NT2/D1 (cell line): ENCODE data around the gene EPHB2.
A peak's percentile ranks its signal among the peaks of the same experiment; 100 is the strongest.

ENCODE experiments used
- DNase-seq: peaks from one replicate; pipeline ENCODE4 v3.0.0-alpha.2; 2011; ENCODE audit warnings: low read depth, low spot score
- H3K27me3 ChIP-seq: 2 replicates; pipeline ENCODE4 v1.6.0; 2011; ENCODE audit warnings: mild to moderate bottlenecking; ENCODE audit not compliant: insufficient read length, insufficient read depth
- H3K36me3 ChIP-seq: 2 replicates; pipeline ENCODE4 v1.6.1; 2011; ENCODE audit warnings: mild to moderate bottlenecking, low read length, mixed read lengths; ENCODE audit not compliant: insufficient read depth, insufficient read length
- H3K4me1 ChIP-seq: 2 replicates; pipeline ENCODE4 v1.5.1; 2011; ENCODE audit not compliant: insufficient read depth, insufficient read length
- H3K4me3 ChIP-seq: 2 replicates; pipeline ENCODE4 v1.5.1; 2011; ENCODE audit warnings: low read depth; ENCODE audit not compliant: insufficient read length
- H3K9ac ChIP-seq: 2 replicates; pipeline ENCODE4 v1.6.0; 2011; ENCODE audit warnings: low read depth; ENCODE audit not compliant: insufficient read length
- H3K9me3 ChIP-seq: 2 replicates; pipeline ENCODE4 v1.5.1; 2011; ENCODE audit warnings: mild to moderate bottlenecking, low read length; ENCODE audit not compliant: insufficient read depth
- SUZ12 ChIP-seq: IDR thresholded peaks from 2 replicates; pipeline ENCODE4 v1.6.1; 2011; ENCODE audit not compliant: insufficient read length, insufficient read depth; ENCODE audit errors: extremely low read depth
- YY1 ChIP-seq: IDR thresholded peaks from 2 replicates; pipeline ENCODE4 v1.6.1; 2011; ENCODE audit not compliant: insufficient read length, insufficient read depth
- ZNF274 ChIP-seq: IDR thresholded peaks from 2 replicates; pipeline ENCODE4 v1.6.1; 2011; ENCODE audit warnings: mild to moderate bottlenecking, low read depth, low read length

Gene EPHB2

DNA sequence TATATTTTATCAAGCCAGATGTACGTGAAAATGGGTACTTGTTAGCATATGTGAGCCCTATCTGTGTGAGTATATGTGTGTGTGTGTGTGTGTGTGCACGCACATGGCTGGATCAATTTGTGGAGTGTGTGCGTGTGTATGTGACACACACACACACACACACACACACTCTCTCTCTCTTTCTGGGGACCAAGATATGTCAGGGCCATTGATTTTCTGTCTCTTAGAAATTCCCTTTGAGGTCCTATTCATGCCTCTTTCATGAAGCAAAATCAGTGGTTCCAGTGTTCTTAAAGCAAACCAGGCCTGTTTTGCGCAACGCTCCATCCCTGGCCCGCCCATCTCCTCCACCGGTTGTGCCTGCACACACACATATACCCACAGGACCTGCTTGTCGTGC lies 90.0 kb downstream of the EPHB2 start:
- no peaks in the 10 kb centered on the region for H3K9me3 ChIP-seq
- TF ChIP-seq SUZ12: no peak
- TF ChIP-seq ZNF274: no peak
- TF ChIP-seq YY1: no peak
- H3K4me3 ChIP-seq: no peak overlapping the region
- DNase-seq: no peak
- H3K9ac ChIP-seq: no peak overlapping the region
- H3K4me1 ChIP-seq: peaks cover 15% of the 10 kb centered on the region
- H3K27me3 ChIP-seq: no peaks in the 10 kb centered on the region
- H3K36me3 ChIP-seq: no peaks in the 10 kb centered on the region

DNA sequence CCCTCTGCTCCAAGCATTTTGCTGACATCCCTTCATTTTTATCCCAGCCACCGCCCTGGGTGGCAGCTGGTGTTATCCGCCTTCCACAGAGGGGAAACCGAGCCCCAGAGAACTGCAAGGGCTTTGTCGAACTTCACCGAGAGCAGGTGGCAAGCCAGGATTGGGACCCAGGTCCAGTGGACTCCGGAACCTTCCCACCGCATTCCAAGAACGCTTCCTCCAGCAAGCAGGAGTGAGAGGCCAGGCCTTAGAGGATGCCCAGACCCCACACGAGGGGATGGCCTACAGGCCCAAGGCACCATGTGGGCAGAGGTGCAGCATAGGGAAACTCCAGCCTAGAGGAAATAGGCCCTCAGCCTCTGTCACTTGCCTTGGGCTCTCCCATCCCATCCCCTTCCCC lies 90.7 kb downstream of the EPHB2 start:
- H3K27me3 ChIP-seq: no peaks in the 10 kb centered on the region
- H3K36me3 ChIP-seq: no peaks in the 10 kb centered on the region
- H3K4me3 ChIP-seq: no peak overlapping the region
- H3K9me3 ChIP-seq: no peaks in the 10 kb centered on the region
- TF ChIP-seq SUZ12 (no peak), YY1 (no peak), ZNF274 (no peak)
- DNase-seq: no peak
- H3K9ac ChIP-seq: no peak overlapping the region
- peaks cover 19% of the 10 kb centered on the region for H3K4me1 ChIP-seq

DNA sequence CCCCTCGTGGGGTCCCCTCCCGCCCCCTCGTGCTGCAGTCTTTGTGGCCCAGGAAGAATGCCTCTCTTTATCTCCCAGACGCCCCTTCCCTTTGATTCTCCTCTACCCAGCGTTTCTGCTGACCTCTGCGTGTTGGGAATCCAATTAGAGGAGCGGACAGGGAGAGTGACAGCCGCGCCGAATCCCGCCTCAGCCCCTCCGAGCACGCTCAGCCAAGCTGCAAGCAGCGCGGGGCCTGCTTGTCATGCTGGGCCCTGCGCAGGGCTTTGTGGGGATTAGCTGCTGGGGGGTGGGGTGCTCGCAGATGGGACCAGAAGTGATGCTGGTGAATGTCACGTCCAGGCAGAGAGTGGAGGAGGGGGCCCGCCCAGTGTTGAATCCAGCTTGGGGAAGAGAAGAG lies 91.1 kb downstream of the EPHB2 start:
- no peak overlapping the region for H3K4me3 ChIP-seq
- TF ChIP-seq SUZ12: no peak
- TF ChIP-seq YY1: no peak
- TF ChIP-seq ZNF274: no peak
- peaks cover 18% of the 10 kb centered on the region for H3K4me1 ChIP-seq
- H3K9me3 ChIP-seq: no peaks in the 10 kb centered on the region
- DNase-seq: no peak
- H3K36me3 ChIP-seq: no peaks in the 10 kb centered on the region
- no peaks in the 10 kb centered on the region for H3K27me3 ChIP-seq
- no peak overlapping the region for H3K9ac ChIP-seq

DNA sequence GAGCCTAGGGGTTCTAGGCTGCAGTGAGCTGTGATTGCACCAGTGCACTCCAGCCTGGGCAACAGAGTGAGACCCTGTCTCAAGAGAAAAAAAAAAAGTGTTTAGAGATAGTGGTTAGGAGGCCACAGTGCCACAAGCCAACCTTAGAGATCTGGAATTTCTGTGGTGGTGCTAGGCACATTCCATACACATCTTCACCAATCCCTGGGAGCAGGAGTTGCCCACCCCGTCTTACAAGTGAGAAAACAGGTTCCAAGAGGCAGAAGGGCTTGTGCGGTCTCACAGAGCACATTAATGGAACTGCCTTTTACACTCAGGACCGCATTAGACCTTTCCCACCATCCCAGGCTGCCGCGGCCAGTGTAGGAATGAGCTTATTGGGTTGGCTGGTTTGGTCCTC lies 93.2 kb downstream of the EPHB2 start:
- Histone ChIP-seq H3K9me3 (no peaks in the 10 kb centered on the region), H3K27me3 (no peaks in the 10 kb centered on the region), H3K4me3 (no peak overlapping the region), H3K36me3 (no peaks in the 10 kb centered on the region), H3K4me1 (peaks cover 18% of the 10 kb centered on the region), H3K9ac (no peak overlapping the region)
- no peak for TF ChIP-seq SUZ12
- TF ChIP-seq ZNF274: no peak
- no peak for TF ChIP-seq YY1
- no peak for DNase-seq

DNA sequence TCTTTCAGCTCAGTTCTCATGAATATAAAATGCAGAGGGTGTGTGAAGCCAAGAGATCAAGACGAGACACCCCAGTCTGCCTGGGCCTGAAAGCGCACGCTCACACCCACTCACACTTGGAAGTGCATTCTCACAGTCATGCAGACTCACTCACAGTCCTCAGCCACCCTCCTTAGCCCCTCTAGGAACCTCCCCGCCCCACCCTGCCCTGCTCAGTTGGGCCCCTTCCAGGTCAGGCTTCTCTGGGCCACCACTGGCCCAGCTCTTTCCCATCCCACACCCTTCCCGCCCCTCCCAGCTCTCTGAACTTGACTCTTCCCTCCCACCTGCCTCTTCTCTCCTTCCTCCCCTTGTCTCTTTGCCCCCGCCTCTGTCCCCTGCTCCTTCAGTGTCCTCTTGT lies 93.8 kb downstream of the EPHB2 start:
- no peaks in the 10 kb centered on the region for H3K36me3 ChIP-seq
- H3K4me1 ChIP-seq: peaks cover 18% of the 10 kb centered on the region
- no peak for DNase-seq
- H3K27me3 ChIP-seq: no peaks in the 10 kb centered on the region
- no peak overlapping the region for H3K4me3 ChIP-seq
- H3K9me3 ChIP-seq: no peaks in the 10 kb centered on the region
- TF ChIP-seq YY1: no peak
- no peak for TF ChIP-seq ZNF274
- no peak for TF ChIP-seq SUZ12
- no peak overlapping the region for H3K9ac ChIP-seq

DNA sequence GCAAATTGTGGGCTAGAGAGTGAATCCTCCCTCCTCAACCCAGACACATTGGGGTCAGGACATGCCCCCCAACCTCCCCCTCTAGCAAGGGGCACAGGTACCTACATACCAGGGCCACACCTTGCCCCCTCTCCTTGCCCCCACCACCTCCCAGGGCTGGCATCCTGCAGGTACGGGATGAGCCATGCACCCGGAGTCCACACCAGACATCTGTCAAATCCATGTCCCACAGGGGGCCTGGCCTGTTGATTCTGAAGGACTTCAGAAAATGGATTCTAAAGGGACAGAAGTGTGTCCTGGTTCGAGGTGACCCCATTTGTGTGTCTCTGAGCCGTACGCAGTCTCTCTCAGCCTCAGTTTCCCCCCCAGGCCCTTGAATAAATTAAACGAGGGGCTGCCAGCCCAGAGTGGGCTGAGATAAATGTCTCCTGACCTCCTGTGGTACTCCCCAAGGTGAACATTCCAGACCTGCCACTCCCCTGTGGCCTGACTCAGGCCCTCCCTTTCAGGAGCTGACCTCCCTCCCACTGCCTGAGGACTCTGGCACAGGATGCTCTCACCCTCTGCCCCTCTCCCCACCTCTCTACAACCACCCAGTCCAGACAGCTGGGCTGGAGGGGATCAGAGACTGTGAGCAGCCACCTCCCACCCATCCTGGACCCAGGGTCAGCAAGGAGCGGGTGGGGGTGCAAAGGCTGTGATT lies 94.5 kb downstream of the EPHB2 start:
- no peak for DNase-seq
- TF ChIP-seq SUZ12 (no peak), YY1 (no peak), ZNF274 (no peak)
- no peak overlapping the region for H3K4me3 ChIP-seq
- H3K9ac ChIP-seq: peak overlapping the region; percentile 42
- H3K36me3 ChIP-seq: no peaks in the 10 kb centered on the region
- peaks cover 15% of the 10 kb centered on the region for H3K4me1 ChIP-seq
- no peaks in the 10 kb centered on the region for H3K9me3 ChIP-seq
- no peaks in the 10 kb centered on the region for H3K27me3 ChIP-seq

DNA sequence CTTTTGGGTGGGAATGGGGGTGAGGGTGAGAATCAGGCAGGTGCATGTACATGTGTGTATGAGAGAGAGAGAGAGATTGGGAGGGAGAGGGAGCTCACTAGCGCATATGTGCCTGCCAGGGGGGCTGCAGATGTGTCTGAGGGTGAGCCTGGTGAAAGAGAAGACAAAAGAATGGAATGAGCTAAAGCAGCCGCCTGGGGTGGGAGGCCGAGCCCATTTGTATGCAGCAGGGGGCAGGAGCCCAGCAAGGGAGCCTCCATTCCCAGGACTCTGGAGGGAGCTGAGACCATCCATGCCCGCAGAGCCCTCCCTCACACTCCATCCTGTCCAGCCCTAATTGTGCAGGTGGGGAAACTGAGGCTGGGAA lies 95.0 kb downstream of the EPHB2 start:
- no peak for DNase-seq
- H3K27me3 ChIP-seq: no peaks in the 10 kb centered on the region
- H3K4me1 ChIP-seq: peaks cover 15% of the 10 kb centered on the region
- no peaks in the 10 kb centered on the region for H3K36me3 ChIP-seq
- H3K4me3 ChIP-seq: no peak overlapping the region
- no peaks in the 10 kb centered on the region for H3K9me3 ChIP-seq
- TF ChIP-seq SUZ12 (no peak), ZNF274 (no peak), YY1 (no peak)
- no peak overlapping the region for H3K9ac ChIP-seq

DNA sequence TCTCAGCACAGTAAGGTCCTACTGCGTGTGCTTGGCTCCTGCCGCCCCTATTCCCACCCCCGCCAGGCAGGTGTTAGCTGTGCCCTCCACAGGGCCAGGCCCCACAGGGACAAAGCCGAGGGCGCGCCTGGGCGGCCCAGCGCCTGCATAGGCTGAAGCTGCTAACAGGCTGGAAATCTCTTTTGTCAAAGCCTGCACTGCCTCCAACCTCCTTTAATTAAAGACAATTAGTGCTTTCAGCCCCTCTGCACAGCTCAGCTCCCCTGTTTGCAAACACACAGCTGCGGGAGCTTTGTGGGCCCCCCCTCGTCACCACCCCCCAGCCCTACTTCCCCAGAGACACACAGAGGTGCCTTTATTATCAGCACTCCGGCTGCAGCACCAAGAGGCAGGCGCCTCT lies 95.9 kb downstream of the EPHB2 start:
- peak overlapping the region; percentile 8 for H3K9ac ChIP-seq
- TF ChIP-seq ZNF274 (no peak), YY1 (no peak), SUZ12 (no peak)
- DNase-seq: no peak
- H3K4me3 ChIP-seq: no peak overlapping the region
- H3K36me3 ChIP-seq: no peaks in the 10 kb centered on the region
- H3K4me1 ChIP-seq: peaks cover 15% of the 10 kb centered on the region
- no peaks in the 10 kb centered on the region for H3K9me3 ChIP-seq
- no peaks in the 10 kb centered on the region for H3K27me3 ChIP-seq
